Neuron (in vitro differentiated cells): ENCODE data around the gene ADRB2.
"Not testable (repeated sequence)": the region's sequence is repeated elsewhere in the genome, so short reads cannot be mapped to it uniquely, and the experiment has no call there.

Experiments used
- H2AFZ ChIP-seq: one replicate; pipeline ENCODE4 v1.6.1; 2013; ENCODE audit warnings: low read depth, mild to moderate bottlenecking, inconsistent platforms, low read length, moderate library complexity
- H3K27me3 ChIP-seq: one replicate; pipeline ENCODE4 v1.6.1; 2013; ENCODE audit warnings: low read length; ENCODE audit not compliant: insufficient read depth
- H3K36me3 ChIP-seq: one replicate; pipeline ENCODE4 v1.6.1; 2013; ENCODE audit warnings: low read length; ENCODE audit not compliant: insufficient read depth
- H3K4me1 ChIP-seq: one replicate; pipeline ENCODE4 v1.6.1; 2013; ENCODE audit warnings: low read length; ENCODE audit not compliant: insufficient read depth
- H3K4me3 ChIP-seq: 2 replicates; pipeline ENCODE4 v1.5.1; 2013; ENCODE audit warnings: mild to moderate bottlenecking, low read length, moderate library complexity
- H3K9me3 ChIP-seq: one replicate; pipeline ENCODE4 v1.6.1; 2013; ENCODE audit warnings: low read length

The ADRB2 gene

DNA sequence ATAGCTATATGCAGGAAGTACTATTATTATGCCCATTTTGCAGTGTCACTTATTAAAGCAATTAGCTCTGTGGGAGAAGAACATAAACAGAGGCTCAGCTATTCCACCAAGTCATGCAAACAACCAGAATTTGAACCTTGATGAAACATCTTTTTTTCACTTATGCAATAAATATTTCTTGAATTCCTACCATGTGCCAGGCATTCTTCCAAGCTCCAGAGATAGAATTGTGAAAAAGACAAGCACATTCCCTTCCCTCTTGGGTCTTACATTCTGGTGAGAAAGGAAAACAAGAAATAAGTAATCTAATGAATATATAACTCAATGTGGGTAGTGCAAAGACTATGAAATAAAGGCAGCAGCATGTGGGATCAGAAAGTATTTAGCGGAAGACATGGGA is 32.1 kb upstream of the ADRB2 start:
- Histone ChIP-seq H2AFZ (no peak overlapping the region), H3K9me3 (no peaks in the 10 kb centered on the region), H3K36me3 (no peaks in the 10 kb centered on the region), H3K4me3 (no peak overlapping the region), H3K4me1 (no peaks in the 10 kb centered on the region), H3K27me3 (no peaks in the 10 kb centered on the region)

DNA sequence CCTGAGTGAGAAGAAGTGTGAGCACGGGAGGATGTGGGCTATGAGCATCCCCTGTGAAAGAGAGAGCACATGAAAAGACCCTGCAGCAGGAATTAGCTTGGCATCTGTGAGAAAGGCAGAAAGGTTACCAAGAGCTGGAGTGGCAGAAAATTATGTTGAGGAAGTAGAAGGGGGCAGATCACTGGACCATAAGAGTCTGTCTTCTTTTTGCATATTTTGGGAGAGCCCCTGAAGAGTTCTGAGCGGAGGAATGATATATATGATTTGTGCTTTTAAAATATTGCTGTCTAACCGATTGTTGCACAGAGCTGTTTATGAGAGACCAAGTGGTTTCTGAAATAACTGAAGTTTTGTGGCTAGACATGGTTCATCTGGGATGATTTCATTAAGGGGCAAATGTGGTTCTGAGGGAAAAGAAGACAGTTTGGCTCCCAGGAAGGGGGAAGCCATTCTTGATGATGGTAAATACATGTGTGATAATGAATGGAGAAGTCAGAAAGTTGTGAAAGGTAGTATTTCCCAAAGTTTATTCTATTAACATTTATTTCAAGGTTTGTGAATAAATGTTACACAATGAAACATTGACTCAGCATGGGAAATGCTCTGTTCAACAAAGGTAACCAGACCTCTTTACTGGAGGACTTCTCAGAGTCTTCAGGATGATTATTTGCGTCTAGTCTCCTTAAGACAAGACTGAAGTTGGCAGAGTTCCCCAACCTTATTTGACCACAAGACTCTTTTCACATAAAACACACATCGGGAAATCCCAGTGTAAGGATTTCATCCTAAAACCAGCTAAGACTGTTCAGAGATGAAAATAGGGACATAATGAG is 31.5 kb upstream of the ADRB2 start:
- Histone ChIP-seq H3K27me3 (no peaks in the 10 kb centered on the region), H2AFZ (no peak overlapping the region), H3K9me3 (no peaks in the 10 kb centered on the region), H3K36me3 (no peaks in the 10 kb centered on the region), H3K4me3 (no peak overlapping the region), H3K4me1 (no peaks in the 10 kb centered on the region)

DNA sequence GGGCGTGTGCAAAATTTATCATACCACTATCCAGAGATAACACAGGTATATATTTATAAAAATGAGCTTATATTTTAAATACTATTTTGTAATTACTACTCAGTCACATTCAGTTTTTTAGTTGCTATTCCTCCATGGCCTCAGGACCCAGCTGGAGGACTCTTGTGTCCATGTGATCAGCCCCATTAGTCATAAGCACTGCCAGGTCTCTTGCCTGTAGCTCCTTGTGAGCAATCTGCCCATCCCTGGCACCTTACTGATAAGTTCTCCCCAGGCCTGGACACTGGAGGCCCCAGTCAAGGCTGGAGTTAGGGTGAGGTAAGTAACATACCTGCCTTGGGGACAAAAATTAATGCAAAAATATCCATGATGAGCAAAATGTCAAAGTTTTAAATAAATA is 29.5 kb upstream of the ADRB2 start:
- Histone ChIP-seq H3K4me3 (no peak overlapping the region), H3K27me3 (no peaks in the 10 kb centered on the region), H3K9me3 (no peaks in the 10 kb centered on the region), H3K4me1 (no peaks in the 10 kb centered on the region), H2AFZ (no peak overlapping the region), H3K36me3 (no peaks in the 10 kb centered on the region)

DNA sequence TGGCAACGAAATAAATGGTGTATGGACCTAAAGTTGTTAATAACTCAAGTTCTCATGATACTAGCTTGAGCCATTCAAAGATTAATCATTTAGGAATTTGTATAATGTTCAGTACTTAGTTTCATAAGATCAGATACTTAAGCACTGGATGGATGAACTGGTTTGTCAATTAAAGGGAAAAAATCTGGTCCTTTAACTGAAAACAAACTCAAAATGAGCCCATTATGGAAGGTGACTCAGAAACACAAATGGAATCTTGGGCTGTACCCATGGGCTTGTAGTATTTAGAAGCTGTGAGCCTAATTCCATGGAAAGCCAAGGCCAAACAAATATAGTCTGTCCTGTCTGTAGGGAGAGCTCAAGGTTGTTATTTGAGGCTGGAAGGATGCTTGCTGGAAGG is 27.6 kb upstream of the ADRB2 start:
- Histone ChIP-seq H3K4me1 (no peaks in the 10 kb centered on the region), H3K9me3 (no peaks in the 10 kb centered on the region), H3K27me3 (no peaks in the 10 kb centered on the region), H3K4me3 (no peak overlapping the region), H2AFZ (no peak overlapping the region), H3K36me3 (no peaks in the 10 kb centered on the region)

DNA sequence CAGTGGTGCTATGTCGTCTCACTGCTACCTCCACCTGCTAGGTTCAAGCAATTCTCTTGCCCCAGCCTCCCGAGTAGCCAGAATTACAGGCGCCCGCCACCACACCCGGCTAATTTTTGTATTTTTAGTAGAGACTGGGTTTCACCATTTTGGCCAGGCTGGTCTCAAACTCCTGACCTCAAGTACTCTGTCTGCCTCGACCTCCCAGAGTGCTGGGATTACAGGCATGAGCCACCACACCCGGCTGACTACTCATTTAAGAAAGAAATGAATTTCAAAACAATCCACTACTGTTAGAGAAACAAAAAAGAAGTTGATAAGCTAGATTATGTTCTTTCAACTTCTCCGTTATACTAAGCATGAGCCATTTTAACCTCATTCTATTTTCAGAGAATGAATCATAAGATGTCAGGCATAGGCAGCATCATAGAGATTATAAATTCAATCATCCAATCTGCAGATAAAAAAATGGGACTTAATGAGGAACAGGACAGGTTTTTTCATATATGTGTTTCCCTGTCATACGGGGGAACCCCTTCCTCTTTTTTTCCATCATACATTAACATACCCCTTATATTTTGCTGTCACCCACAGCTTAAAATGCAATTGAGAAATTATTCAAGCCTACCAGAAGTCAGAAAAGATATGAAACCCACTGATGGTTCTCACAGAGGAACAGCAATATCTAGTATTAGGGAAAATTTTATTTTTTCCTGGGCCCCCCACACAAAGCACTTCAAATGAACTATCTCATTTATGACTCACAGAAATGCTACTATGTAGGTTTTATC is 26.5 kb upstream of the ADRB2 start:
- Histone ChIP-seq H2AFZ (no peak overlapping the region), H3K27me3 (no peaks in the 10 kb centered on the region), H3K9me3 (no peaks in the 10 kb centered on the region), H3K4me1 (no peaks in the 10 kb centered on the region), H3K4me3 (no peak overlapping the region), H3K36me3 (no peaks in the 10 kb centered on the region)

DNA sequence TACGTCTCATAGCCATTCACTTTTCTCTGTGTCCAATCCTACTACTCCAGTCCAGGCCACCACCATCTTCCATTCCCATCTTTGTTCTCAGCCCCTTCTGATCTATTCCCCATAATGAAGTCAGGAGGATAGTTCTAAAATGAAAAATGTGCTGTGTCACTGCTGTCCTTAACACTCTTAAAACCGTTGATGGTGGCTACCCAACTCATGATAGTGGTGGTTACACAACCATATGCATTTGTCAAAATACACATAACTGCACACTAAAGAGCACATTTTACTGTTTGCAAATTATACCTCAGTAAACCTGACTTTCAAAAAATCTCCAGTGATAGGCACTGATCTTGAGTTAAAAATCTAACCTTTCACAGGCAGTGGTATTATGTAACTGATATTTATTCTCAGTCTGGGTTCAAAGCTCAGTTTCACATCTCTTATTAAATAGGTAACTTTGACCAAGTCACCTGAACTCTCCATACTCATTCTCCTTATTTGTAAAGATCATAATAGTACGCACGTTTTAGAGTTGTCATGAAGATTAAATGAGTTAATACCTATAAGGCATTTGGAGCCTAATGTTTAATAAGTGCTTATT is 24.6 kb upstream of the ADRB2 start:
- H3K4me3 ChIP-seq = no peak overlapping the region
- H2AFZ ChIP-seq = no peak overlapping the region
- H3K4me1 ChIP-seq = no peaks in the 10 kb centered on the region
- no peaks in the 10 kb centered on the region for H3K27me3 ChIP-seq
- no peaks in the 10 kb centered on the region for H3K9me3 ChIP-seq
- no peaks in the 10 kb centered on the region for H3K36me3 ChIP-seq

DNA sequence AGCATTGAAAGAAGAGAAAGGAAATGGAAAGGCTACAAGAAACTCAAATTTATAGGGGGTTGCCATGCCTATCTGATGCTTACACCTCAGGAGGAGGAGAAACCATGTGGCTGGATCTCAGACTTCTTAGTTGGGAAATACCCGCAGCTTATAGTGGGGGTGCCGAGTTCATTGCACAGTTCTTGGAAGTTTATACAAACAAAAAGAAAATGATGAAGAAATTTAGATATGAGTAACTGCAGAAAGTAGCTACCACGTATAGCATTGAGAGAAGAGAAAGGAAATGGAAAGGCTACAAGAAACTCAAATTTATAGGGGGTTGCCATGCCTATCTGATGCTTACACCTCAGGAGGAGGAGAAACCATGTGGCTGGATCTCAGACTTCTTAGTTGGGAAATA is 23.0 kb upstream of the ADRB2 start:
- H3K9me3 ChIP-seq, H3K4me3 ChIP-seq, H3K36me3 ChIP-seq, H2AFZ ChIP-seq, H3K27me3 ChIP-seq, H3K4me1 ChIP-seq: not testable (repeated sequence)

DNA sequence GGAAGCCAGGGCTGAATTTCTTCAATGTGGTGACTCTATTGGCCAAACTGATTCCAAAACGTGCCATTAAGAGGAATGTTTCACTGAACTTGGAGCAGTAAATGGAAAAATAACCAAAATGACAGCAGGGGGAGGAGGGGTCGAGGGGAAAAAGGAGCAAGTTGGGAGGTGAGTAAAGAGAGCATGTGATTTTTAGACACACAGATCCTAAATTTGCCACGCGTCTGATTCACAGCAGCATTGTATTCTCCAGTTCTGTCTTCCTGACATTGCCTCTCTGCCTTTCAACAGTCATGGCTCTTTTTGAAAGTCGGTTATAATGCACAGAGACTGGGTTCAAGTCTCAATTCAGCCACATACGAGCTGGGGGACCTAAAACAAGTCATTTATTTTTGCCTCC is 22.0 kb upstream of the ADRB2 start:
- H3K9me3 ChIP-seq = no peaks in the 10 kb centered on the region
- no peak overlapping the region for H2AFZ ChIP-seq
- no peaks in the 10 kb centered on the region for H3K4me1 ChIP-seq
- H3K4me3 ChIP-seq = no peak overlapping the region
- no peaks in the 10 kb centered on the region for H3K36me3 ChIP-seq
- H3K27me3 ChIP-seq = no peaks in the 10 kb centered on the region

DNA sequence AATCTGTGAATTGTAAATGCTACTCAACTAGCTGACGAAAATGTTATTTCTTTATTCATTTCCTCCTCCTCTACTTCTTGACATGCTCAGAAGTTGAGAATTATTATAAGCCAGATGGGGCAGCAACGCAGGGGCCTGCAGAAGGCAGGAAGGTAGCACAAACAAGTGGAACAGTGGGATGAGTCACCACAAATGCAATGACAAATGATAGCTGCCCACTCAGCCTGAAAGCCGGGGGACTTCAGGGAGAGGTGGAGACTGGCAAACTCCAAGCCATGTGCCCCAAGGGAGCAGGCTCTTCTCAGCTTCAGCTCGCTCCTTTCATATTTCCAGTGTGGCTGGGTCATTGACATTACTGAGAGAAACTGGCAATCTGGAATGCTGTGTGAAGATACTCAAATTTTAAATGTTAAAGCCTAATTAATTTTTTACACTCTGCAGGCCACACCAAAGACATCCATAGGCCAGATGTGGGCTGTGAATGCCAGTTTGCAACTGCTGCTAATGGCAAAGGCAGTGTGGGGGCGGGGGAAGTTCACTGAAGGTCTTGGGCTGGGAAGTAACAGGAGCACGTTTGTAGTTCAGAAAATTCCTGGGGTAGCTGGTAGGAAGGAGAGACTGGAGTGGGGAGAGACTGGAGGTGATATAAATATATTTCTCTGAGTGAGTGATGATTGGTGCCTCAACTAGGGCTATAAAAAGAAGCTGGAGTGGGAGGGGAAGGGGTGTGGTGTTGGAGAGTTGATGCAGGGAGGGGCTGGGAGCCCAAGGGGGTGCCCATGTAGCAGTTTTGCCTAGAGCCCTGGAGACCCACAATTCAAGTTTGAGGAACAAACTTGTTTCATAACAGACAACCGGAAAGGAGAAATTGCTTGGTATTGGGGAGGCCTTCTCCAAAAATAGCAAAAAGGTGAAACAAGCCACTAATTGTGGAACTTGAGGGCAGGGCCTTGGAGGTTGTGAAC is 20.8 kb upstream of the ADRB2 start:
- H3K9me3 ChIP-seq = no peaks in the 10 kb centered on the region
- H3K4me1 ChIP-seq = no peaks in the 10 kb centered on the region
- no peak overlapping the region for H3K4me3 ChIP-seq
- no peak overlapping the region for H2AFZ ChIP-seq
- H3K36me3 ChIP-seq = no peaks in the 10 kb centered on the region
- H3K27me3 ChIP-seq = no peaks in the 10 kb centered on the region

DNA sequence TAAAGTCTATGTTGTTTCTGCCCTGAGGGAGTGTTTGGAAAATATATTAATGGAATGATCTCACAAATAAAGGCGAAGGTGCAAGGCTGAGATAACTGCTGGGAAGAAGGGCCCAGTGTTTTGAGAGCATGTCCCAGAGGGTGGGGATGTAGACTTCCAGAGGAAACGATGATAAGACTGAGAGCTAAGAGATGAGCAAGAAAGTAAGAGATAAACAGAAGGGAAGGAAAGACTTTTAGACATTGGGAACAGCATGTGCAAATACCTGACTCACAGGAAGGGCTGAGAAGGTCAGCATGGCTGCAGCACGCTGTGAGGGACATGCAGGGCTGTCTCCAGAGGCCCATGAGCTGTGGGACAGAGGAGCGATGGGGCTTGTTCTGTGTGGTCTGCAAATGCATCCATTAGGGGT is 19.9 kb upstream of the ADRB2 start:
- H3K9me3 ChIP-seq = no peaks in the 10 kb centered on the region
- H3K4me3 ChIP-seq = no peak overlapping the region
- H3K4me1 ChIP-seq = no peaks in the 10 kb centered on the region
- H3K36me3 ChIP-seq = no peaks in the 10 kb centered on the region
- no peaks in the 10 kb centered on the region for H3K27me3 ChIP-seq
- no peak overlapping the region for H2AFZ ChIP-seq

DNA sequence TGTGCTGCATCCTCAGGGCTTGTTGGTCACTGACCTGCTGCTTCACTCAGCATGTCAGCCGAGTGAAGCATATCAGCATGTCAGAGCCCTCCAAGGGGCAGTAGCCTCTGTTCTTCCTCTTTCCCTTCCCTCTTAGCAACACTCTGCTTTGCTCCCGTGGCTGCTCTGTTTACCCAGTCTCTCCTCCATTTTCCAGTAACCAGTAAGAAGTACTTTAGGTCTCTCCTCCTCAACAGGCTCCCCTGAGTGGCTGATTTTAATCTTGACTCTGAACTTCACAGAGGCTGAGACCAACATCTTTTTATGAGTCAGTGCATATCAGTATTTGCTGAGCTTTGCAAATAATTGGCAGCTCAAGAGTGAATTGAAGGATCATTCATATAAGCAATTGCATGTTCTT is 18.6 kb upstream of the ADRB2 start:
- H3K27me3 ChIP-seq = no peaks in the 10 kb centered on the region
- H3K4me1 ChIP-seq = no peaks in the 10 kb centered on the region
- H2AFZ ChIP-seq = no peak overlapping the region
- no peak overlapping the region for H3K4me3 ChIP-seq
- no peaks in the 10 kb centered on the region for H3K9me3 ChIP-seq
- no peaks in the 10 kb centered on the region for H3K36me3 ChIP-seq

DNA sequence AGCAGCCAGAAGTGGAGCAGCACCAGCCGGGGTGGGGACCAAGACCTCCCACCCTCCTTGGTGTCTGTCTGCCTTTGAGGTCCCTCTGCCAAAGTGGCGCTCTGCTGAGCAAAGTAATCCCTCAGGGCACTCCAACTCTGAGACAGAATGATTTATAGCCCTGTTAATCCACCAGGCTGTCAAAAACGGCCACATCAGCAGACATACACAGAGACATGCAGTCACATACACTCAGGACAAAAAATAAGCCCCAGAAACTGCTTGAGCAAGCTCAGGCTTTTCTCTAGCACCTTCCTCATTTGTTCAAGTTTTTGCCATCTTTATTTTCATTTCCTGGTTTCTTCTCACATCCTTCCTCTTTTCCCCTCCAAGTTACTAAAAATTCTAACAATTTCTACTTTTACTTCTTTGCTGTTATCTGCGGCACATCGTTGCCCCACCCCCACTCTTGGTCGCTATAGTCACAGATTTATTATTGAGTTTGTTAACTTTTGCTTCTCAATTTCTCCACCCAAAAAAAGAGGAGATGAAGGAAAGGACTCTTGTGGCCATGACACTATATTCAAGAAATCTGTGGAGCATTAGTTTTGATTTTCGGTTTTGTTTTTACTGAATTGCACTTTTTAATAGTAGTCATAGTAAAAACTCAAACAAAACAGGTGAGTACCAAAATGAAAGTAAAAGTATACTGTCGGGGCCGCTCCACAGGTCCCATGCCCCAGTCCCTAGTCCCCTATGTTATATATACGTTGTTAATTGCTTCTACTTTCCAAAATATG is 17.4 kb upstream of the ADRB2 start:
- no peaks in the 10 kb centered on the region for H3K9me3 ChIP-seq
- H3K27me3 ChIP-seq = no peaks in the 10 kb centered on the region

More for the DNA sequence above, 17.4 kb upstream of the ADRB2 start:
- H3K4me3 ChIP-seq = no peak overlapping the region
- no peaks in the 10 kb centered on the region for H3K36me3 ChIP-seq
- H3K4me1 ChIP-seq = no peaks in the 10 kb centered on the region
- no peak overlapping the region for H2AFZ ChIP-seq
